Fibroblast of pulmonary artery (primary cell): Measurements from ENCODE around the gene AURKAIP1.

Source experiments
- DNase-seq: peaks from one replicate; pipeline ENCODE4 v3.0.0-alpha.2; 2010; ENCODE audit warnings: low read depth
- H3K4me3 ChIP-seq: replicated peaks from 2 replicates; pipeline ENCODE4 v1.5.1; 2011; ENCODE audit warnings: low read depth, mild to moderate bottlenecking, control low read depth, low read length, moderate library complexity
- TF ChIP-seq, protein P1 (sequence below): IDR thresholded peaks from 2 replicates; pipeline ENCODE4 v1.5.1; 2011; ENCODE audit warnings: mild to moderate bottlenecking, control low read depth, low read length, inconsistent platforms; ENCODE audit errors: missing control alignments

Gene AURKAIP1

DNA sequence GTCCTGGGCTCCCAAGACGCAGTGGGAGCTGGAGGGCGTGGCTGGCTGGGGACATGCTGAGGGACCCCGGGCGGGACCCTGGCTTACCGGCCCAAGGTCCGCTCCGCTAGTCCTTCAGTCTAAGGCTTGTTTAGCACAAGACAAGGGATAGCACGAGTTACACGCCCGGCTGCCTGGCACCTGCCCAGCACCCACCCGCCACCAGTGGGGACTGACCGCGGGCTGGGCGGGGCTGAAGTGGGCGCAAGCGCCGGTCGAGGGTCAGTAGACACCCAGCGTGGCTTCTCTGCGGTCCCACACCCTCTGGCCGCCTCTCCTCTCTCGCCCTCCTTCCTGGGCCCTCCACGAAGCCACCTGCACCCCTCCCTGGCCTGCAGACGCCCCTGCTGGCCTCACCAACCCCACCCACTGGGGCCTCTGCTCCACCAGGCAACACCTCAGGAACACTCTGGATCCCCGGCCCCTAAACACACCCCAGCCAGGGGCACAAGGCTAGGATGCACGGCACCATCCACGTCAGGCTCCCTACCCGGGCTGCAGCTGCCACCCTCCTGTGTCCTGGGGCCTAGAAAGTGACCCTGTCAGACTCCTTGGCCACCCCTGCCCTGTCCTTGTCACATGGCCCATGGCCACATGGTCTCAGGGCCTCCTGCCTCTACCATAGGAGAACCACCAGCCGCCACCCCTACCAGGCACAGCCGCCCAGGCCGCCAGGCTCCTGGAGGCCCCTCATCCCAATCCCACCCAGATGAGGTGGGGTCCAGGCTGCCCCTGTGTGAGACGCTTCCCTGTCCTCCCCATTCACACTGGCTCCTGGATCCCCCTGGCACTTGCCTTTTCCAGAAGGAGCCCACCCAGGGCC is 37.8 kb downstream of the AURKAIP1 start:
- TF ChIP-seq, protein P1, sequence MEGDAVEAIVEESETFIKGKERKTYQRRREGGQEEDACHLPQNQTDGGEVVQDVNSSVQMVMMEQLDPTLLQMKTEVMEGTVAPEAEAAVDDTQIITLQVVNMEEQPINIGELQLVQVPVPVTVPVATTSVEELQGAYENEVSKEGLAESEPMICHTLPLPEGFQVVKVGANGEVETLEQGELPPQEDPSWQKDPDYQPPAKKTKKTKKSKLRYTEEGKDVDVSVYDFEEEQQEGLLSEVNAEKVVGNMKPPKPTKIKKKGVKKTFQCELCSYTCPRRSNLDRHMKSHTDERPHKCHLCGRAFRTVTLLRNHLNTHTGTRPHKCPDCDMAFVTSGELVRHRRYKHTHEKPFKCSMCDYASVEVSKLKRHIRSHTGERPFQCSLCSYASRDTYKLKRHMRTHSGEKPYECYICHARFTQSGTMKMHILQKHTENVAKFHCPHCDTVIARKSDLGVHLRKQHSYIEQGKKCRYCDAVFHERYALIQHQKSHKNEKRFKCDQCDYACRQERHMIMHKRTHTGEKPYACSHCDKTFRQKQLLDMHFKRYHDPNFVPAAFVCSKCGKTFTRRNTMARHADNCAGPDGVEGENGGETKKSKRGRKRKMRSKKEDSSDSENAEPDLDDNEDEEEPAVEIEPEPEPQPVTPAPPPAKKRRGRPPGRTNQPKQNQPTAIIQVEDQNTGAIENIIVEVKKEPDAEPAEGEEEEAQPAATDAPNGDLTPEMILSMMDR, result no peak
- DNase-seq, result no peak
- H3K4me3 ChIP-seq, result no peak overlapping the region

DNA sequence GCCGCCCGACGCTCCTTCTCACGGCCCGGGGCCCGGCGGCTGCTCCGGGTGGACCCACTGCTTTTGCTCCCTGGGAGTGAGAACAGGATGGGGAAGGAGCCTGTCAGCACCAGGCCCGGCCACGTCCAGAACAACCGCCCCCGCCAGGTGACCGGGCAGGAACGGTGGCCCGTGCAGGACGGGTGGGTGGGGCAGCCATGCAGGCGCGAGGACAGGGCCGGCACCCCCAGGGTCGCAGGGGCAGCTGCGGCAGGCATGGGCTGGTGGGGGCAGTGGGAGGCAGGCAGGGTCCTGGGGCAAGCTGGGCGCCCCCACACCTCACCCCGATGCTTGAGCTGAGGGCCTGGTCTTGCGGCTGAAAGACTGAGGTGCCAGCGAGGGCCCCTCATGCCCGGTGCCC is 38.6 kb downstream of the AURKAIP1 start:
- H3K4me3 ChIP-seq, result no peak overlapping the region
- TF ChIP-seq, protein P1, result no peak
- no peak for DNase-seq

DNA sequence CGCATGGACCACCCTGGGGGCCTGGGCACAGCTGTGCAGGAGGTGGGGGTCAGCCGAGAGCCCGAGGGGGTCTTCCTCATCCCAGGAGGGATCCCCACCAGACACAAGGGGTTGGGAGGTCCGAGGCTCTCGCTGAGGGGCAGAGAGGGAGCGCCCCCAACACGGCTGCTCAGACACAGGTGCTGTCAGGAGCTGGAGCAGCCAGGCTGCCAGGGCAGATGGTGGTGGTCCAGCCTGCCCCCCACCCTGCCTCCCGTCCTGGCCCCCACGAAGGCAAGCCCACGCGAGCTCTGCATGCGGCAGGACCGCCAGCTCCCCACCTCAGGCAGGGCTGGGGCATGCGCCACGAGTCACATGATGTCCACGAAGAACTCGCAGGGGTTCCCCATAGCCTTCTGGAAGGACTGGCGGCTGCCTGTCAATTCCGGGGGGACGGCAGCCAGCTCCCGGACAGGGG is 39.2 kb downstream of the AURKAIP1 start:
- TF ChIP-seq, protein P1, result no peak
- DNase-seq, result no peak
- no peak overlapping the region for H3K4me3 ChIP-seq

DNA sequence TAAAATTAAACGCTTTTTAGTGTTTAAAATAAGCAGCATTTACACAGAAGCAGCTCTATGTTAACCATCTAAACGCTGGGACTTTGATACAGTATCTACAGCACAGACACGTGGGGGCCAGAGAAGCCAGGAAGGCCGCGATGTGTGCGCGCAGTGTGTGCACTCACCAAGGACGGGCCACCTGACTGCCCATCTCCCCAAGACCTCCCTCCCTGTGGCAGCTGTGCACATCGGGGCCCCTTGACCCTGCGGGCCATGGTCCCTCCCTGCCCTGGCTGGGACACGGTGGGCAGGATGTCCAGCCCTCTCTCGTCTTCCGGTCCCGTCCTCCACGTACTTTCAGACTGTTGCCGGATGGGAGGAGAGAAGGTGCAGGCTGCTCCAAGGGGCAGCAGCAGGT is 39.7 kb downstream of the AURKAIP1 start:
- H3K4me3 ChIP-seq, result no peak overlapping the region
- DNase-seq, result no peak
- TF ChIP-seq, protein P1, result no peak

DNA sequence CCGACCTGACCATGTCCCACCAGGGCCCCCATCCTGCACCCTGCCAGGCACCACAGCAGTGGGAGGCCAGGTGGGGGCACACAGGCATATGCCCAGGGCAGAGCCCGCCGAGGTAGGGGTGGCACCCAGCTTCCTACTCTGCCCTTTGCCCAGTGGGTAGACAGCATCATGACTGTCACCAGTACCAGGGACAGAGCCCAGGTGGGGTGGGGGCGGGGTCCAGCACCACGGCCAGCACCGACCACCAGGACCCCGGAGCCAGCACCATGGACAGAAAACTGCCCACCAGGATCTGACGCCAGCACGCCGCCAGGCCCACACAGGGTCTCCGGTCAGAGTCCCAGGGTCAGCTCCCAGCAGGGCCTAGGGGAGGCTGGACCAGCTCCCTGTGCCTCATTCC is 40.2 kb downstream of the AURKAIP1 start:
- H3K4me3 ChIP-seq, result no peak overlapping the region
- TF ChIP-seq, protein P1, result no peak
- no peak for DNase-seq

DNA sequence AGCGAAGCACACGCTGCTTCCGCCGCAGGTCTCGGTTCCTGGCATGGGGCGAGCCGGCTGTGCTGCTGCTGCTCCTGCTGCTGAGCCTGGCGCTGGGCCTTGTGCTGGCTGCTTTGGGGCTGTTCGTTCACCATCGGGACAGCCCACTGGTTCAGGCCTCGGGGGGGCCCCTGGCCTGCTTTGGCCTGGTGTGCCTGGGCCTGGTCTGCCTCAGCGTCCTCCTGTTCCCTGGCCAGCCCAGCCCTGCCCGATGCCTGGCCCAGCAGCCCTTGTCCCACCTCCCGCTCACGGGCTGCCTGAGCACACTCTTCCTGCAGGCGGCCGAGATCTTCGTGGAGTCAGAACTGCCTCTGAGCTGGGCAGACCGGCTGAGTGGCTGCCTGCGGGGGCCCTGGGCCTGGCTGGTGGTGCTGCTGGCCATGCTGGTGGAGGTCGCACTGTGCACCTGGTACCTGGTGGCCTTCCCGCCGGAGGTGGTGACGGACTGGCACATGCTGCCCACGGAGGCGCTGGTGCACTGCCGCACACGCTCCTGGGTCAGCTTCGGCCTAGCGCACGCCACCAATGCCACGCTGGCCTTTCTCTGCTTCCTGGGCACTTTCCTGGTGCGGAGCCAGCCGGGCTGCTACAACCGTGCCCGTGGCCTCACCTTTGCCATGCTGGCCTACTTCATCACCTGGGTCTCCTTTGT is 41.3 kb downstream of the AURKAIP1 start:
- TF ChIP-seq, protein P1, result no peak
- DNase-seq, result no peak
- no peak overlapping the region for H3K4me3 ChIP-seq
